ENCODE results near the gene FETUB.
"Not testable (repeated sequence)": the region's sequence is repeated elsewhere in the genome, so short reads cannot be mapped to it uniquely, and the experiment has no call there.

Gene FETUB

GRCh38 chr3:186679151-186679550 is 39.0 kb downstream of the FETUB start:
- no peak for DNase-seq (ENCODE audit: low read depth)

- no peak for DNase-seq (ENCODE audit: low read depth)
Observed at GRCh38 chr3:186680869-186681268, 40.7 kb downstream of the FETUB start.

- DNase-seq (ENCODE audit: low read depth), result no peak
Observed at GRCh38 chr3:186682812-186683211, 42.6 kb downstream of the FETUB start.

- no peak for DNase-seq (ENCODE audit: low read depth)
Observed at GRCh38 chr3:186683979-186684378, 43.8 kb downstream of the FETUB start.

GRCh38 chr3:186686475-186686874 is 46.3 kb downstream of the FETUB start:
- DNase-seq (ENCODE audit: low read depth), result not testable (repeated sequence)

- DNase-seq (ENCODE audit: low read depth), result no peak
Observed at GRCh38 chr3:186687120-186687651, 47.0 kb downstream of the FETUB start.

- not testable (repeated sequence) for DNase-seq (ENCODE audit: low read depth)
Observed at GRCh38 chr3:186690304-186690703, 50.1 kb downstream of the FETUB start.

GRCh38 chr3:186691676-186692075 is 51.5 kb downstream of the FETUB start:
- DNase-seq (ENCODE audit: low read depth), result no peak

GRCh38 chr3:186693843-186694242 is 53.6 kb downstream of the FETUB start:
- no peak for DNase-seq (ENCODE audit: low read depth)

- no peak for DNase-seq (ENCODE audit: low read depth)
Observed at GRCh38 chr3:186694288-186695032, 54.3 kb downstream of the FETUB start.

- no peak for DNase-seq (ENCODE audit: low read depth)
Observed at GRCh38 chr3:186696522-186696921, 56.3 kb downstream of the FETUB start.

- no peak for DNase-seq (ENCODE audit: low read depth)
Observed at GRCh38 chr3:186697510-186697909, 57.3 kb downstream of the FETUB start.

GRCh38 chr3:186700267-186700666 is 60.1 kb downstream of the FETUB start:
- no peak for DNase-seq (ENCODE audit: low read depth)

GRCh38 chr3:186702451-186702850 is 62.3 kb downstream of the FETUB start:
- DNase-seq (ENCODE audit: low read depth), result not testable (repeated sequence)
